GM03348 (cell line): ENCODE measurements around the gene CHRNG.

Source experiments
- DNase-seq: peaks from one replicate; pipeline ENCODE4 v3.0.0; 2012; ENCODE audit warnings: low spot score

CHRNG gene

DNA sequence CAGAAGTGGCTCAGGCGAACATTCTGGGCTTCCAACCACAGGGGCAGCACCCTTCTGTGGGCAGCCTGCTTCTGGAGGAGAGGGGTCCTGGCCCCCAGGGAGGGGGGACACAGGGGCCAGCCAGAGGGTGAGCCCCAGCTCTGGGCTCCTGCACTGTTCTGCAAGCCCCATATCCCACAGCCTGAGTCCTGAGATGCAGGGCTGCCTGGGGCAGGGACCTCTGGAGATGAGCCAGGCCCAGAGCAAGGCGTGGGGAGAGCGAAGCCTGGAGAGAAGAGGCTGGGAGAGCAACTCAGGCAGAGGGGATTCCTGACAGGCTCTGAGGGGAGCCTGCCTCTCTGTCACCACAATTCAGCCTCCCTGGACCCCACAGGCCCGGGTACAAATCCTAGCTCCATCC lies 32.8 kb upstream of the CHRNG start:
- DNase-seq: no peak

DNA sequence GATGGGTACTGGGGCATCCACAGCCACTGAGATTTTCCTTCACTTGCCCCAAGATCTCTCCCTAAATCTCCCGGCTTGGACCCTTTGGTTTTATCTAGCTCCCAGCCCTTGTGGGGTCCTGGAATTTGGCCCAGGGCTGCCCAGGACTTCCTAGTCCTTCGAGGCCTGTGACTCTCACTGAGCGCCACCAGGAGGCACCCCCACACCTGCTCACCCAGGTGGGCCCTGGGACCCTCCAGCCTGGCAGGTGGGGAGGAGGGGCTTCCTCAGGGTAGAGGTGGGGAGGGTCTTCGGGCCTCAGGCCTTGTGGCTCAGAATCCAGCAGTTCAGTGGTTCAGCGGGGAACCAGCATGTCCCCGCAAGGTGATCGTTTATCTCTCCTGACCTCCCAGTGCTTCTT lies 31.2 kb upstream of the CHRNG start:
- no peak for DNase-seq

DNA sequence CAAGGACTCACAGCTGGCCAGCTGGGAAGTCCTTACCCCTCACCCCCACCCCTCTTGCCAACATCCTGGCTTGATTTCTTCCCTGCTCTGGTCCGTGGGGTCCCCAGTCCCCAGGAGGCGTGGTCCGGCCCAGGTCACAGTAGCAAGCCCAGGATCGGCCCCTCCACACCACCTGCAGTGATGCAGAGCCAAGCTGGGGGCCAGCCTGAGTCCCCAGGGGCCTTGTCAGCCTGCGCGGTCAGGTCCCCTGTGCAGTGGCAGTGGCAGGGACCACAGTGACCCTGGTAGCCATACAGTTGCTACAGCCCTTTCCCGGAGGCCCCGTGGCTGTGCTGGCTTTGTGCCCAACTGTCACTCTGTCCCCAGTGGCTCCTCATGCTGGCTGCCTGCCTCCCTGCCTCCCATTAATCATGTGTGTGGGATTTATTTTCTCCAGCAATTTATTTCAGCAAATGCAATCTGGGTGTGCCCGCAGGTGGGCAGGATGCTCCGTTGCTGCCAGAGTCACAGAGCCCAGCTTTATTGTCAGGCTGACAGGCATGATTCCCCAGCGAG lies 28.1 kb upstream of the CHRNG start:
- no peak for DNase-seq

DNA sequence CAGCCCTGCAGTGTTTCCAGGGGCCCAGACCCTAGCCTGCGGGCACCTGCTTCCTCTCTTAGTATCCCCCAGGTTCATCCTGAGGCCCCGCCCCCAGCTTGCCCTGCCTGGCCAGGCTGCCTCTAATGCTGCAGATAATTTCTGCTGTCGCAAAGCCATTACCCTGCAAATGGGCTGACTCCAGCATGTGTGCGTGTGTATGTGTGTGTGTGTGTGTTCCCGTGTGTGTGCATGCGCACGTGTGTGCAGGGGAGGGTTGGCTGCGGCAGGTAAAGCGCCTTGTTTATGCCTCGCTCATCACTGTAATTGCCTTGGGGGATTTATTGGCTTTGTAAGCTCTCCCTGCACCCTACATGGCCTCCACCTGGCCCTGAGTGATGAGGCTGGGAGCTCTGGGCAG lies 26.9 kb upstream of the CHRNG start:
- no peak for DNase-seq

DNA sequence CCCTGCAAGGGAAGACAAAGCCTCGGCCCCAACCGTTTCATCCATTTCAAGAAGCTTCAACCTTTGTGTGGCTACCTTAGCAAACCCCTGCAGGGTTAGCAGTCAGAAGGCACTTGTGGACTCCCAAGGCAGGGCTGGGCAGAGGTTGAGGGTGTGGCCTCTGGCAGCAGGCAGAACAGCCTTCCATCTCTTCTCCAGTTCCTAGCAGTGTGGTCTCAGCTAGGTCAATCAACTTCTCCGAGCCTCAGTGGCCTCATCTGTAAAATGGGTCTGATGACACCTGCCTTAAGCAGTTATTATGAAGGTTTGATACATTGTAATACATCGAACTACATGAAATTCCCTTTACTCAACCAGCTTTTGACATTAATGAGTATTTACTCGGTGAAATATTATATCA lies 26.1 kb upstream of the CHRNG start:
- no peak for DNase-seq

DNA sequence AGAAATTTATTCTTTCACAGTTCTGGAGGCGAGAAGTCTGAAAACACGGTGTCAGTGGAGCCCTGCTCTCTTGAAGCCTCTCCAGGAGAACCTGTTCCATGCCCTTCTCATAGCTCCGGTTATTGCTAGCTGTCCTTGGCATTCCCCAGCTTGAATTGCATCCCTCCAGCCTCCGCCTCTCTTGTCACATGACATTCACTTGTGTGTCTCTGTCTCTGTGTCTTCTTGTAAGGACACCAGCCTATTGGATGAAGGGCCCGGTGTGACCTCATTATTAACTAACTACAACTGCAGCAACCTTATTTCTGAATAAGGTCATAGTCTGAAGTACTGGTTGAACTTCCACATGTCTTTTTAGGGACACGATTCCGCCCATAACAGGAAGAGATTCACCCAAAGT lies 23.9 kb upstream of the CHRNG start:
- no peak for DNase-seq

DNA sequence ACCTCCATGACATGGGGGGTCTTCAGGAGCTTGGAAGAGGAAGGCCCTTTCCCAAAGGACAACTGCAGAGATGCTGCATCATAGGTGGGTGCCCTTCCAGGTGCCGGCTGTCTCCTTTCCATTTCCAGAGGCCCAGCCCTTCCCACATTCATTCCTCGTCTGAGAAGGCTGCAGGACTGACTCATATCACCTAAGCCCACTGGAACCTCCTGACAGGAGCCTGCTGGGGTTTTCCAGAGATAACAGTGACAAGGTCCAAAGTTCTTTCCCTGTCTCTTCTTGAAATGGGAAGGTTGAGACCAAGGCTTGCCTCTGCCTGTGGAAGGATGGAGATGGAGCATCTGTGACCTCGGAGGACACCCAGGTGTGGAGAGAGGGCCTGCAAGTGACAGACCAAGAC lies 22.9 kb upstream of the CHRNG start:
- no peak for DNase-seq

DNA sequence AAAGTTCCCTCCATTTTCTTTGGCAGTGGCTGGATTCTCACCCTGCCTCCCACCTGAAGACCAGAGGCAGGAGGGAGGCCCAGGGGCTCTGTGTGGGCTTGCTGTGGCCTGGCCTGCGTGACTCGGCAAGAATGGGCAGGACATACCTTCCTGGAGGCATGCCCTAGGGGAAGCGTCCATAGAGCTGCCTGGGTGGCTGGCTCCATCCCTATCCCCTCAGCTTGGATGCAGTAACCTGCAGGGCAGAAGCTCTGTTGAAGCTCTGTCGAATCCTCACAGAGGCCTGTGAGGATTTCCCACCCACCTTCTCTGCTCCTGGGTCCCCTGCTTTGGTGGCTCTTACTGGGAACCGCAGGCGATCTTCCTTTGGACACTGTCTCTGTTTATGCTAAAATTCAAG lies 20.6 kb upstream of the CHRNG start:
- DNase-seq: no peak

DNA sequence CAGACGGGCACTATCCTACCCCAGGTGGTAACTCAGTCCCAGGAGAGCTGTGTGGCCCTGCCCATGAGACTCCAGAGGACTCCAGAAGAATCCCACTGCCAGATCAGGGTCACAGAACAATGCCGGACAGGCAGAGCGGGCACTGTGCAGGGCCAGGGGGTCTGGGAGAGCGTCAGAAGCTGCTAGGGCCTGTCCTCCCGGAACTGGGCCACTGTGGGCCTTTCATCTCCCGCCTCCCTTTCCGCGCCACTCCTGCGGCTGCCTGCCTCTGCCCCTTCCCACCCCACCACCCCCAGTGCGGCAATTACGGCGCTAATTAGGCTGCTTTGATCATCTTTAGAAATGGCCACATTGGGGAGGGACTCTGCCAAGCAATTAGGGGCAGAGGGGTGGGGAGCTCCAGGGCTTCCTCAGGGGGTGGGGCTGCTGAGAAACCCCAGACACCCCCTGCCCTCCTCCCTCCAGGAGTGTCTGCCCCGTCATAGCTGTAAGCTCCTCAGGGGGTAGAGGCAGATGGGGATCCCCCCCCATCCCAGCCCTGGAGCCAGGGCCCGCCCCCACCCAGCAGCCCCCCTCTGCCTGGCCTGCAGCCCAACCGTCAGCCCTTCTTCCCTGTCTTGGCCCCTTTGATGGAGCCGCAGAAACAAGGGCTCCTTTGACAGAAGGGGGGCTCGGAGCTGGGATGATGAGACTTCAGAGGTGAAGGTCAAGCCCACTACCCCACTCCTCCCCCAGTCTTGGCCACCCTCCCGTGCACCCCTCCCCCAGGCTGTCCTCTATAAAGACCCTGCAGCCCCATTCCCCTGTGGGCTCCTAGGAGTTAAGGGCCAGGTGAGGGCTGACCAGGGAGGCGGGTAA lies 19.7 kb upstream of the CHRNG start, which contains the start of gene PRSS56:
TSS of gene PRSS56 (plus strand) at position 808 of the 858 bp plus-strand sequence. CDS start 211 bp downstream, outside the sequence.
- no peak for DNase-seq

DNA sequence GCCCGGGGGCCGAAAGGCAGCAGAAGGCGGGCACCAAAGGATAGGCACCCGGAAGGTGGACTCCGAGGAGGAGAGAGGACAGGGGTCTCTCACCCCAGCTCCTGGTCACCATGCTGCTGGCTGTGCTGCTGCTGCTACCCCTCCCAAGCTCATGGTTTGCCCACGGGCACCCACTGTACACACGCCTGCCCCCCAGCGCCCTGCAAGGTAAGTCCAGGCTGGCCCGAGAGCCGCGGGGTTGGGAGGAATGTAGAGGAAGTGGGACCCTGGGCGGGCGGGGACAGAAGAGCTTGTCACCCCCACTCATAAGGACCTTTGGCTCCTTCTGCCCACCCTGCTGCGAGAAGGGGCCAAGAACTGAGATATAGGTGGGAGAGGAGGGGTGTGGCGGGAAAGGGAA lies 19.0 kb upstream of the CHRNG start:
- DNase-seq: no peak

DNA sequence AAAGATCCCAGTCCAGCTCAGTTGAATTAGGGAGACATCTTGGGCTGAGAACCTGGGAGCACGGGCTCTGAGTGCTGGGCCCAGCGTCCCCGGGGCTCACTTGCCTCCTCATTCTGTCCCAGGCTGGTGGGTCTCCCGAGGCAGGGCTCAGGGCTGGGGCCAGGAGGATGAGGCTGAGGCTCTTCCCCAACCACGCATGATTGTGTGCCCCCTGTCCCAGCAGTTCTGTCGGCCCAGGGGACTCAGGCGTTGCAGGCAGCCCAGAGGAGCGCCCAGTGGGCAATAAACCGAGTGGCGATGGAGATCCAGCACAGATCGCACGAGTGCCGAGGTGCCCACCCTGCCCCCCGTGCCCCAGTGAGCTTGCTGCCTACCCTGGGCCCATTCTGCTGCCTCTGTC lies 18.4 kb upstream of the CHRNG start:
- no peak for DNase-seq

DNA sequence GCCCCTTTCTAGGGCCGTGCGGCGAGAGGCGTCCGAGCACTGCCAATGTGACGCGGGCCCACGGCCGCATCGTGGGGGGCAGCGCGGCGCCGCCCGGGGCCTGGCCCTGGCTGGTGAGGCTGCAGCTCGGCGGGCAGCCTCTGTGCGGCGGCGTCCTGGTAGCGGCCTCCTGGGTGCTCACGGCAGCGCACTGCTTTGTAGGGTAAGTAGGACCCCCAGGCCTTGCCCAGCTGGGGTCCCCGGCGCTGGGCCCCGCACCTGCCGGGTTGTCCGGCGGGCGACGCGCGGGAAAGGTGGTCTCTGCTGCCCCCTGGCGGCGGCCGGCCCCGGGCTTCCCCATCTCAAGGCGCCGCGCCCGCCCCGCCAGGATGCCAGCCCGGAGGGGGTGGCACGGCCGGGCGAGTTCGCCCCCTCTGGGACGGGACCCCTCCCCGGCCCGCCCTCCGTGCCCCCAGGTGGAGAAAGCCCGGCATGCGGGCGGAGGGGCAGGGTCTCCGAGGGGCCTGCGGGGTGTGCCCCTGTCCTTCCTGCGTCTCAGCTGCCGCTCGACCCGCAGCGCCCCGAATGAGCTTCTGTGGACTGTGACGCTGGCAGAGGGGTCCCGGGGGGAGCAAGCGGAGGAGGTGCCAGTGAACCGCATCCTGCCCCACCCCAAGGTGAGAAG lies 17.4 kb upstream of the CHRNG start:
- peak; percentile 94 for DNase-seq

DNA sequence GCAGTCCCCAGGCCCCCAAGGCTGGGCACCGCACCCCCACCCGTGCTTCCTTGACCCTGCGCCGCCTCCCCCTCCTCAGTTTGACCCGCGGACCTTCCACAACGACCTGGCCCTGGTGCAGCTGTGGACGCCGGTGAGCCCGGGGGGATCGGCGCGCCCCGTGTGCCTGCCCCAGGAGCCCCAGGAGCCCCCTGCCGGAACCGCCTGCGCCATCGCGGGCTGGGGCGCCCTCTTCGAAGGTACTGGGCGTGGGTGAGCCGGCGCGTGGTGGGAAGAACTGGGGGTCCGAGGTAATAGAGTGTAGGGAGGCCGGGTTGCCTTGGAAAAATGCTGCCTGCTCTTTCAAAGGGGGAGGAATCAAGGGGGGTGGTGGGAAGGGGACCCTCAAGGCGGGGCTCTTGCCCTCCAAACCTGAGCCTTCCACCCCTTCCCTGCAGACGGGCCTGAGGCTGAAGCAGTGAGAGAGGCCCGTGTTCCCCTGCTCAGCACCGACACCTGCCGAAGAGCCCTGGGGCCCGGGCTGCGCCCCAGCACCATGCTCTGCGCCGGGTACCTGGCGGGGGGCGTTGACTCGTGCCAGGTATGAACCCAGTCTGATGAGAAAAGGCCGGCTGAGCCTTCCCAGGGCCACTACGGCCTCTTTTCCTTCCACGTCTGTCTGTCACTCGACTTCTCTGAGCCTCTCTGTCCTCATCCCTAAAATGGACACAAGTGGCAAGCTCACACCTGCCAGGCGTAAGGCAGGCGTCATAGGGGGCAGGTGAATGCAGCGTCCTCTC lies 16.7 kb upstream of the CHRNG start:
- no peak for DNase-seq

DNA sequence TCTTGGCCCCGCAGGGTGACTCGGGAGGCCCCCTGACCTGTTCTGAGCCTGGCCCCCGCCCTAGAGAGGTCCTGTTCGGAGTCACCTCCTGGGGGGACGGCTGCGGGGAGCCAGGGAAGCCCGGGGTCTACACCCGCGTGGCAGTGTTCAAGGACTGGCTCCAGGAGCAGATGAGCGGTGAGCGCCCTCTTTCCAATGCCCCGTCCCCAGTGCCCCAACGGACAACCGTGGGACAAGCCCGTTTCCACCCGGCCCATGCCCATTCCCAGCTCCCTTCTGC lies 16.1 kb upstream of the CHRNG start:
- DNase-seq: no peak

DNA sequence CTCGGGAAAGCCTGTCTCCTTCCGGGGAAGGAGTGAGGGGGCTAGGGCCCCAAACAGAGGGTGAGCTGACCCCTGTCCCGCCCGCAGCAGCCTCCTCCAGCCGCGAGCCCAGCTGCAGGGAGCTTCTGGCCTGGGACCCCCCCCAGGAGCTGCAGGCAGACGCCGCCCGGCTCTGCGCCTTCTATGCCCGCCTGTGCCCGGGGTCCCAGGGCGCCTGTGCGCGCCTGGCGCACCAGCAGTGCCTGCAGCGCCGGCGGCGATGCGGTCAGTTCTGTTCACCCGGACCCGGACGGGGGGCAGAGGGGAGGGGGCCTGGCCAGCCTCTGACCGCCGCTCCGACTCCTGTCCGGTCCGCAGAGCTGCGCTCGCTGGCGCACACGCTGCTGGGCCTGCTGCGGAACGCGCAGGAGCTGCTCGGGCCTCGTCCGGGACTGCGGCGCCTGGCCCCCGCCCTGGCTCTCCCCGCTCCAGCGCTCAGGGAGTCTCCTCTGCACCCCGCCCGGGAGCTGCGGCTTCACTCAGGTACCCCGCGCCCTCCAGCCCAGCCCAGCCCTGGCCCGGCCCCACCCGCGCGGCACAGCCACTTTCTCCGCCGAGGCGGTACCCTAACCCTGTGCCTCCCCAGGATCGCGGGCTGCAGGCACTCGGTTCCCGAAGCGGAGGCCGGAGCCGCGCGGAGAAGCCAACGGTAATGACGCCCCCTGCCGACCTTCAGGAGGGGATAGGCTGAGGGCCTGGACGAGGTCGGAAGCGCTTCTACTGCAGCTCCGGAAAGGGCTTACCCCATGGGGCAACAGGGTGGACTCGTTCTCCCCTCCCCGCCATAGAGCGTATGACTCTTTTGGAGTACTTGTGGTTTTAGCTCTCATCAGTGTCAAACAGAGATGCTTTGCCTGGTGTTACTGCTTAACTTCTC lies 15.6 kb upstream of the CHRNG start:
- peak; percentile 61 for DNase-seq

DNA sequence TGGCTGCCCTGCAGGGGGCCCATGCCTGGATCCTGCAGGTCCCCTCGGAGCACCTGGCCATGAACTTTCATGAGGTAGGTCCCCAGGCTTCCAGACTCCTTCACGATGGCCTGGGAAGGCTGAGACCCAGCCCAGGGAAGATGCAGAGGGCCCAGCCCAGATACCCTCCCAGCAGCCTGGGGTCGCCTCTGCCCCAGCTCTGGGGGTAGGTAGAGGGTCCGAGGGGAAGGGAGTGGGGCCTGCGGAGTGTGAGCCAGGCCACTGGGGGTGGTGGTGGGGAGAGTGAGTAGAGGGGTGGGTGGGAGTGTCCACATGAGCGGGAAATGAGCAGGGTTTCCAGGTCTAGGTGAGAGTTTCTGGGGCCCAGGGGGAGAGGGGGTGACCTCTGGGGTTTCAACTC lies 14.7 kb upstream of the CHRNG start:
- DNase-seq: no peak

DNA sequence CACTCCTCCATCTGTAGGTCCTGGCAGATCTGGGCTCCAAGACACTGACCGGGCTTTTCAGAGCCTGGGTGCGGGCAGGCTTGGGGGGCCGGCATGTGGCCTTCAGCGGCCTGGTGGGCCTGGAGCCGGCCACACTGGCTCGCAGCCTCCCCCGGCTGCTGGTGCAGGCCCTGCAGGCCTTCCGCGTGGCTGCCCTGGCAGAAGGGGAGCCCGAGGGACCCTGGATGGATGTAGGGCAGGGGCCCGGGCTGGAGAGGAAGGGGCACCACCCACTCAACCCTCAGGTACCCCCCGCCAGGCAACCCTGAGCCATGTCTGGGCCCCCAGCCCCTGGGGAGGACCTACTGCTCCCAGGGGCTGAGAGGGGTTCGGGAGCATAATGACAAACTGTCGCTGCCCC lies 14.3 kb upstream of the CHRNG start:
- DNase-seq: no peak

DNA sequence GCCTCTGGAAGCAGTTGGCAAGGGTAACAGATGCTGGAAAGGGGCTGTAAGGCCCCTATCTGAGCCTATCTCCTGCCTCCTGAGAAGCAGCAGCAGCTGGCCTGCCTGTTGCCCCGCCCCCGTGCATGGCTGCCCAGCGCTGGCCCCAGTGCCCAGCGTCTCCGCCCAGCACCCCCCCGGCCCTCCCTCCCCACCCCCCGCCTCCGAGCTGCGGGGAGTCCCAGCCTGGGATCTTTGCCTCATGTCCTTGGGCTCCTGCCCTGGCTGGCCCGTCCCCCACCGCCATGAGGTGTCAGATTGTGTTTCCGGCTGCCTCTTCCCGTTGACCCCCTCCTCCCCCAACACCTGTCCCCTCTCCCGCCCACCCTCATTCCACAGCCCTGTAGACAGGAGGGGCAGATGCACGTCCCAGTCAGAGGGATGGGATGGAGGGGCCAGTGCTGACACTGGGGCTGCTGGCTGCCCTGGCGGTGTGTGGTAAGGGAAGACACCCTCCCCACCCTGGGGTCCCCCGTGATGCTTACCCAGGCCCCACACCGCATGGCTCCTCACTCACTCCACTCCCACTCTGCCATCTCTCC lies 13.6 kb upstream of the CHRNG start, which contains the start of gene CHRND:
TSS of gene CHRND (plus strand) at position 370 of the 581 bp plus-strand sequence. CDS start at position 426, 56 bp downstream.
- DNase-seq: peak; percentile 53

DNA sequence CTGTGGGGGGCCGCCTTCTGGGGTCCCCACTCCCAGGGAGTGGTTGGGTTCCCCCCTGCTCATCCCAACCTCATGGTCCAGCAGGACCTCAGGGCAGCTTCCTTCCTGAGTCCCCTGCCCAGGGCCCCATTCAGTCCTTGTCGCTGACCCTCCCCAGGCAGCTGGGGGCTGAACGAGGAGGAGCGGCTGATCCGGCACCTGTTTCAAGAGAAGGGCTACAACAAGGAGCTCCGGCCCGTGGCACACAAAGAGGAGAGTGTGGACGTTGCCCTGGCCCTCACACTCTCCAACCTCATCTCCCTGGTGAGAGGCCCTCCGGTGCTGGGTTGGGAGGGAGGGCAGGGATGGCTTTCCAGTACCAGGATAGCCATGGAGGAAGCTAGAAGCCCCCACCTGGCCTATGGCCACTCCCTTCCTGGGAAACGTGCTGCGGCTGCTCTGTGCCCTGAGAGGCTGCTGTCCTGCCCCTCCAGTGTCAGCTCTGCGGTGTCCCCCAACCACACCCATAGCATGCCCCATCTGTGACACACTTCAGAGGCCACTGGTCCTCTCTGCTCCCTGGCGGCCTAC lies 13.0 kb upstream of the CHRNG start:
- no peak for DNase-seq

DNA sequence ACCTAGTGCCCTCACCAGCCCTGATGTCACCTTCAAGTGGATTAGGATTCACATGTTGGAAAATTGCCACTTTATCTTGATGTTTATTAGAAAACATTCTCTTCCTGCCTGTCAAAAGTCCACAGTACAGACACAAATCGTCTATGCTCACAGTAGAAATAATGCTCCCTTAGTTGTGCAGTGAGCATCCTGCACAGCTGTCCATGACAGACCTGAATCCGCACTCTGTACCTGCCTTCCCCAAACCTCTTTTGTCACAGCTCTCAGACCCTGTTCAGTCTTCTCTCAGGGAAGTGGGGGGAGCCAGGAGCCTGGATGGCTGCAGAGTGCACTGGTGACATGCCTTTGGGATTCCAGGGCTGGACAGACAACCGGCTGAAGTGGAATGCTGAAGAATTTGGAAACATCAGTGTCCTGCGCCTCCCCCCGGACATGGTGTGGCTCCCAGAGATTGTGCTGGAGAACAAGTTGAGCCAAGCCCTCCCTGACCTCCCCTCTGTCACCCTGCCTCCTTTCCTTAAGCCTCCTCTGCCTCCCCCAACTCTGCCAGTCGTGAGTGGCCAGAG lies 11.5 kb upstream of the CHRNG start:
- DNase-seq: no peak
